SH-SY5Y (cell line): Measurements from ENCODE around the gene CTTNBP2NL.

Experiments used
- GATA2 ChIP-seq: IDR thresholded peaks from 2 replicates; pipeline ENCODE4 v1.6.1; 2011; ENCODE audit warnings: mild to moderate bottlenecking, low read depth, low read length
- GATA3 ChIP-seq: IDR thresholded peaks from 2 replicates; pipeline ENCODE4 v1.6.1; 2011; ENCODE audit warnings: low read depth, mild to moderate bottlenecking, low read length, moderate library complexity

GRCh38 chr1:112409414-112409813 lies 13.4 kb downstream of the CTTNBP2NL start:
- no peak for TF ChIP-seq GATA2
- no peak for TF ChIP-seq GATA3
